Activated CD4-positive, alpha-beta T cell treated with anti-CD3 and anti-CD28 coated beads for 36 hours (primary cell): ENCODE measurements around the gene CDC42BPB. TPM values are rescaled to one million over a fixed set of nuclear protein-coding genes. Genes with fewer than 3 reads are reported as not detected.
"Not testable (repeated sequence)": the region's sequence is repeated elsewhere in the genome, so short reads cannot be mapped to it uniquely, and the experiment has no call there.

Source experiments
- ATAC-seq: fragments of 200-7000 bp; cut with Tn5 transposase; one replicate; pipeline ENCODE4 v1.10.0; 2021; ENCODE audit warnings: mild to moderate bottlenecking, moderate library complexity
- CTCF ChIA-PET: fragments of 350-600 bp; sonication (Branson Sonifier 250); formaldehyde crosslinking; loops from one replicate; lab custom pipeline; 2021; ENCODE audit warnings: antibody characterized with exemption; lab: Charles Lee
- POLR2A ChIA-PET: fragments of 350-600 bp; sonication (Branson Sonifier 250); formaldehyde crosslinking; loops from one replicate; lab custom pipeline; 2021; ENCODE audit warnings: antibody characterized with exemption, inconsistent platforms; lab: Charles Lee
- DNase-seq: peaks from one replicate; pipeline ENCODE4 v3.0.0-alpha.2; 2020
- H3K27ac Mint-ChIP-seq: one replicate; pipeline ENCODE4 v1.8.0; 2021; ENCODE audit warnings: mixed read lengths
- H3K27me3 Mint-ChIP-seq: one replicate; pipeline ENCODE4 v1.8.0; 2021; ENCODE audit warnings: mixed read lengths
- H3K36me3 Mint-ChIP-seq: one replicate; pipeline ENCODE4 v1.8.0; 2021; ENCODE audit warnings: low read depth, mixed read lengths
- H3K4me1 Mint-ChIP-seq: one replicate; pipeline ENCODE4 v1.8.0; 2021; ENCODE audit warnings: mixed read lengths
- H3K4me3 Mint-ChIP-seq: one replicate; pipeline ENCODE4 v1.8.0; 2021; ENCODE audit warnings: mild to moderate bottlenecking, moderate library complexity, mixed read lengths
- H3K9me3 Mint-ChIP-seq: one replicate; pipeline ENCODE4 v1.8.0; 2021; ENCODE audit warnings: low read depth, mixed read lengths
- intact Hi-C, 2 experiments: fragments of 100-400 bp; cut with DNase I in 1 of 2; cut with micrococcal nuclease in 1 of 2; formaldehyde crosslinking; loops; one replicate each; pipeline versions ENCODE4 v1.14.2 to v1.15.1; 2022 to 2024; cut with DNase I, micrococcal nuclease
- total RNA-seq, 2 experiments: library from RNA; stranded (reverse); gene quantifications; one replicate each; pipeline ENCODE4 v1.2.3, GENCODE V29; 2021

Gene CDC42BPB
- total RNA-seq, 2 experiments from 2014 or later, result 4.0 to 4.4 TPM

DNA sequence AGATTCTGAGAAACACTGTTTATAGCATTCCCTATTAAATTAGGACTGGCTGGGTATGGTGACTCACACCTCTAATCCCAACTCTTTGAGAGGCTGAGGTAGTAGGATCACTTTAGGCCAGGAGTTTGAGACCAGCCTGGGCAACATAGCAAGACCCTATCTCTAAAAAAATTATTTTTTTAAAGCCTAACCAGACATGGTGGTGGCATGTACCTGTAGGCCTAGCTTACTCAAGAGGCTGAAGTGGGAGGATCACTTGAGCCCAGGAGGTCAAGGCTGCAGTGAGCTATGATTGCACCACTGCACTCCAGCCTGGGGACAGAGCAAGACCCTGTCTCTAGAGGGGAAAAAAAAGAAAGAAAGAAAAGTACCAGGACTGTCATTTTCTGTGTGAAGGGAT, 160.6 kb downstream of the CDC42BPB start:
- H3K9me3 Mint-ChIP-seq, H3K4me3 Mint-ChIP-seq, ATAC-seq, intact Hi-C loops, H3K27ac Mint-ChIP-seq, DNase-seq, POLR2A ChIA-PET, H3K27me3 Mint-ChIP-seq: not testable (repeated sequence)
- Mint-ChIP-seq H3K4me1 (peaks cover 29% of the 10 kb centered on the region), H3K36me3 (peaks cover 51% of the 10 kb centered on the region)
- CTCF ChIA-PET, result interaction anchor here (0.6 kb wide), 1 partner anchor 36 kb away, joined by 3 read pairs; no protein-coding TSS in a partner anchor

DNA sequence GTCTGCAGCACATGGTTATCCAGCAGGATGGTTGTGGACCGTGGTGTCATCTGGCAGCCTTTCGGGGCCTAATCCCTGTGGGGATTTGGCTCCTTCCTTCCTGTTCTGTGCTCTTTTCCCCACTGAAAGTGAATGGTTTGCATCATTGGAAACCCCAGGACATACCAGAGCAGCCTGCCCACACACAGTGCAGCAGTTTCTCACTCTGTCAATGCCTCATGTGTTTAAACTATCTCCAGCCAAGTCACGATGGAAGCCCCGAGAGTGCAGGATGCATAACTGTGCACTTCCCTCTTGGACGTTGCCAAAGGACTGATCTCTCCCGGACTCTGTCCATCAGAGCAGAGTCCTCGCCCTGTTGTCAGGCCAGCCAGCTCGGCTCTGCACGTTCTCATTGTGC, 163.9 kb downstream of the CDC42BPB start:
- ChIA-PET CTCF (no interaction called here), POLR2A (no interaction called here)
- H3K4me1 Mint-ChIP-seq, result peaks cover 10% of the 10 kb centered on the region
- DNase-seq (no peak), ATAC-seq (no peak)
- intact Hi-C loops, result no loop called here
- H3K4me3 Mint-ChIP-seq, result no peak overlapping the region
- no peaks in the 10 kb centered on the region for H3K27me3 Mint-ChIP-seq
- H3K9me3 Mint-ChIP-seq, result no peaks in the 10 kb centered on the region
- H3K36me3 Mint-ChIP-seq, result peaks cover 54% of the 10 kb centered on the region
- H3K27ac Mint-ChIP-seq, result no peak overlapping the region

DNA sequence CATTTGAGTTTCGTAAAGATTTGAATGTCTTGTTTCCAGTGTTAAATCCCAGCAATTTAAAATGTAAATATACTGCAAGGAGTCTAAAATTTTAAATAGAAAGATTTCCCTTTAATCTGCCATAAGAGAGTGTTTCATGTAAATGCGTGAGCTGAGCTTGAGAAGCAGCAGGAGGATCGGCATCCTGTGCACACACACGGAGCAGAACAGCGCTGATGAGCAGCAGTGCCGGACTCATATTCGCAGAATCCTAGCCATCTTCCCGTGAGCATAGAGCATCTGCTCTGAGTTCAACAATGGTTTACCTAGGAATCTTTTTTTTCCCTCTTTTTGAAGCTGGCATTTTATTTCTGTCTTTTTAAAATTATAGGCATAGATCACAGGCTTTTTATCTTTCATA, 164.7 kb downstream of the CDC42BPB start:
- H3K36me3 Mint-ChIP-seq, result peaks cover 54% of the 10 kb centered on the region
- H3K4me3 Mint-ChIP-seq, result no peak overlapping the region
- H3K27me3 Mint-ChIP-seq, result no peaks in the 10 kb centered on the region
- H3K9me3 Mint-ChIP-seq, result no peaks in the 10 kb centered on the region
- ChIA-PET CTCF (interaction anchor here (0.6 kb wide), 1 partner anchor 14 kb away, joined by 3 read pairs; no protein-coding TSS in a partner anchor), POLR2A (no interaction called here)
- DNase-seq (no peak), ATAC-seq (no peak)
- peak overlapping the region; percentile 19 for H3K27ac Mint-ChIP-seq
- intact Hi-C loops, result no loop called here
- H3K4me1 Mint-ChIP-seq, result peaks cover 8% of the 10 kb centered on the region

DNA sequence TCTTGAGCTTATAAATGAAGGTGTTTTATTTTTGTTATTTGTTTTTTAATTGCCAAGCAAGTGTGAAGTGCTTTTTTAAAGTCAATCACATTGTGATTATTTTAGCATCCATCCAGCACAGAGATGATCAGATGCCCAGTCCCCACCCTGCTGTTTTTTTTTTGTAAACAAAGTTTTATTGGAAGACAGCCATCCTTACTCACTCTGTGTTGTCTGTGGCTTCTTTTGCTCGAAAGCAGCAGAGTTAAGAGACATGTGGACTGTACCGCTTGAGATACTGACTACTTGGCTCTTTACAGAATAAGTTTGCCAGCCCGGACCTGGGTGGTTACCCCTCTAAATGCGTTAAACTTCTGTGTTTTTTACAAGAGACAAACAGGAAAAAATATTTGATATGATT, 165.8 kb downstream of the CDC42BPB start:
- H3K27ac Mint-ChIP-seq, result no peak overlapping the region

DNA sequence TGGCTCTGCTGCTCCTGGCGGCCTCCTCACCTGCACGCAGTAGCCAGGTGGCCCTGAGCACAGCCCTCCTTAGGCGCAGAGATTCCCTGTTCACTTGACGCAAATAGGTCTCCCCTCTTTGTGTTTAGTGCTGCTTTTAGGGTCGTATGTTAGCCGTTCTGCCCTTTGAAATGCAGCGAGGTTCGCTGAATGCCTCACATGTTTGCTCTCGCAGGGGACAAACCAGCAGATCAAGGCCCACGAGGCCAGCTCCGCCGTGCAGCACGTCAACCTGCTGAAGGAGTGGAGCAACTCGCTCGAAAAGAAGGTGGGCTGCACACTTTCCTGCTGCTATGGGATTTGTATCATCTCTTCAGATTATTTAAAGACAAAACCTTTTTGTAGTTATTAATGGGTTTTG, 166.2 kb downstream of the CDC42BPB start:
- H3K27me3 Mint-ChIP-seq, result no peaks in the 10 kb centered on the region
- CTCF ChIA-PET, result no interaction called here

More for the DNA sequence above, 165.8 kb downstream of the CDC42BPB start:
- DNase-seq, result no peak
- ChIA-PET POLR2A (no interaction called here), CTCF (no interaction called here)
- Mint-ChIP-seq H3K27me3 (no peaks in the 10 kb centered on the region), H3K4me1 (peaks cover 8% of the 10 kb centered on the region), H3K9me3 (no peaks in the 10 kb centered on the region), H3K36me3 (peaks cover 56% of the 10 kb centered on the region), H3K4me3 (no peak overlapping the region)
- no peak for ATAC-seq
- intact Hi-C loops, result no loop called here

DNA sequence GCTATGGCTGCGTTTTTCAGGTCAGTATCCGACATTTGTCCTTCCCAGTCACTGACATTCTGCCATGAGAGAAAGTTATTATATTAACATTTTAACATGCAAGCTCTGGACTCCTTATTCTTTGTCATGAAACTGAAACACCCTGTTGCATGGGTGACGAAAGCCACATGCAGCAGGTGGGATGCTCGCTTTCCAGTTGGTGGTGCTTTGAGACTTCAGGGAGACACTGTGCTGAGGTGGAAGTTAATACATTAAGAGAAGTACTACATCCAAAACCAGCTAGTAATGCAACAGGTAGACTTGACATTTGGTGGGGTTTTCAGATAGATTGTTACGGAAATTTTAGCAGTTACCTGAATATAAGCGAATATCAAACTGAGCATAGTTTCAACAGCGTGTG, 167.7 kb downstream of the CDC42BPB start:
- intact Hi-C loops, result no loop called here
- DNase-seq, result no peak
- Mint-ChIP-seq H3K27ac (no peak overlapping the region), H3K4me1 (peaks cover 8% of the 10 kb centered on the region), H3K9me3 (no peaks in the 10 kb centered on the region), H3K36me3 (peaks cover 58% of the 10 kb centered on the region), H3K4me3 (no peak overlapping the region), H3K27me3 (no peaks in the 10 kb centered on the region)
- ChIA-PET POLR2A (no interaction called here), CTCF (no interaction called here)
- ATAC-seq, result no peak

More for the DNA sequence above, 166.2 kb downstream of the CDC42BPB start:
- Mint-ChIP-seq H3K9me3 (no peaks in the 10 kb centered on the region), H3K36me3 (peaks cover 56% of the 10 kb centered on the region), H3K4me1 (peaks cover 8% of the 10 kb centered on the region), H3K27ac (no peak overlapping the region), H3K4me3 (no peak overlapping the region)
- no peak for ATAC-seq
- DNase-seq, result no peak
- POLR2A ChIA-PET, result no interaction called here
- intact Hi-C loops, result no loop called here

DNA sequence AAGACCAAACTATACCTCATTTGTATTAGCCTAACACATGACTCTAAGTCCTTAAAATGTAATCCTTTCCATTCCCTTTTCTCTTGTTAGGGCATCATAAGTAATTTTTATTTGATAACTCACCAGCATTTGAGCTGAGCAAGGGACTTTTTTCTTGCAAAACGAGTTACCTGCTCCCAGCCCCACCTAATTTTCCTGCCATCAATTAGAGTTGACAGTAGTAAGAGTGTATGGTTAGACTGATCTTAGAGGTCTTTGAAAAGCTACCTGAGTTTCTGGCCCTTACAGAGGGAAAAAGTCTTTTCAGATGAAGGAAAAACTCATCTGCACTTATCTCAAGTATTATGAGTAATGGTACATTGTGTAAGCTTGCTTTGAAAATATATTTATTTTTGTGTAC, 168.6 kb downstream of the CDC42BPB start:
- ChIA-PET POLR2A (no interaction called here), CTCF (no interaction called here)
- Mint-ChIP-seq H3K36me3 (peaks cover 65% of the 10 kb centered on the region), H3K27me3 (no peaks in the 10 kb centered on the region), H3K27ac (no peak overlapping the region), H3K9me3 (no peaks in the 10 kb centered on the region), H3K4me3 (no peak overlapping the region), H3K4me1 (peaks cover 12% of the 10 kb centered on the region)
- DNase-seq, result no peak
- no peak for ATAC-seq
- intact Hi-C loops, result no loop called here

DNA sequence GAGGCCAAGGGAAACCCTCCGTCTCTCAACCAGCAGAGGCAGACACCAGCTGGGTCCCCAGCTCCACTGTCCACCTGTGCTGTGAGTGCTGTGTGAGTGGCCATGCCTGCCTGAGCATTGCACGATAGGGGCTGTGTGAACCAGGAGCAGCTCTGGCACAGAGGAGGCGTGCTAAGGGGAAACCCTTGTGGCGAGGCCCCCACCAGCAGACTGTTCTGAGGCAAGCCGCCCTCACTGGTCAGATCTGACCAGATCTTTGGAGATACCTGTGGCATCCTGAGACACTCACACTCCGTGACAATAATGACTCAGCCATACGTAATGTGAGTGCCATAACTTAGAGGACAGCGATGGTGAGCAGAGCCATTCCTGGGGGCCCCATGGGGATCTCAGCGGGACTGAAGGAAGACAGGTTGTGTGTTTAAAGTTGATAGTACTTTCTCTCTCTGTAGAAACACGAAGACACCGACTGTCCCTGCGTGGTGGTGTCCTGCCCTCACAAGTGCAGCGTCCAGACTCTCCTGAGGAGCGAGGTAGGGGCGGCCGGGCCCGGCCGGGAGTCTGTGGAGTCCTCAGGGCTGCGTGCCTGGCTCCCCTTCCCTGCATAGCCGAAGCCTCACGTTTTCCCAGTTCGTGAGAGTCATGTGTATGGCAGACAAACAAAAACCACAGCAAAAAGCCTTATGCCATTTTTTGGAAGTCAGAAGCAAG, 171.5 kb downstream of the CDC42BPB start:
- ATAC-seq (no peak), DNase-seq (no peak)
- intact Hi-C loops, result no loop called here
- POLR2A ChIA-PET, result no interaction called here
- CTCF ChIA-PET, result no interaction called here
- H3K36me3 Mint-ChIP-seq, result peaks cover 67% of the 10 kb centered on the region
- H3K4me1 Mint-ChIP-seq, result peaks cover 28% of the 10 kb centered on the region
- H3K9me3 Mint-ChIP-seq, result no peaks in the 10 kb centered on the region
- no peaks in the 10 kb centered on the region for H3K27me3 Mint-ChIP-seq
- H3K27ac Mint-ChIP-seq, result no peak overlapping the region
- H3K4me3 Mint-ChIP-seq, result no peak overlapping the region

DNA sequence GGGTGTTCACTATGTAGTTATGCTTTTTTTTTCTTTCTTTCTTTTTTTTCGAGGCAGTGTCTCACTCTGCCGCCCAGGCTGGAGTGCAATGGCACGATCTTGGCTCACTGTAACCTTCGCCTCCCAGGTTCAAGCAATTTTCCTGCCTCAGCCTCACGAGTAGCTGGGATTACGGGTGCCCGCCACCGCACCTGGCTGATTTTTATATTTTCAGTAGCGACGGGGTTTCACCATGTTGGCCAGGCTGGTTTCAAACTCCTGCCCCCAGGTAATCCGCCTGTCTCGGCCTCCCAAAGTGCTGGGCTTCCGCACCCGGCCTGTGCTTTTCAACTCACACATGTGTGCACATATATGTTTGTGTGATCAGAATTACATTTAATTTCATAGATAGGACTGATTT, 173.8 kb downstream of the CDC42BPB start:
- Mint-ChIP-seq H3K4me1 (peaks cover 28% of the 10 kb centered on the region), H3K9me3 (no peaks in the 10 kb centered on the region), H3K27ac (peak overlapping the region; percentile 58), H3K4me3 (no peak overlapping the region), H3K36me3 (peaks cover 72% of the 10 kb centered on the region), H3K27me3 (no peaks in the 10 kb centered on the region)
- no peak for DNase-seq
- ATAC-seq, result no peak
- intact Hi-C loops, result loop anchor here (1.0 to 2.0 kb wide), 4 partner anchors 61 to 109 kb away; no protein-coding TSS in a partner anchor
- ChIA-PET POLR2A (no interaction called here), CTCF (no interaction called here)

DNA sequence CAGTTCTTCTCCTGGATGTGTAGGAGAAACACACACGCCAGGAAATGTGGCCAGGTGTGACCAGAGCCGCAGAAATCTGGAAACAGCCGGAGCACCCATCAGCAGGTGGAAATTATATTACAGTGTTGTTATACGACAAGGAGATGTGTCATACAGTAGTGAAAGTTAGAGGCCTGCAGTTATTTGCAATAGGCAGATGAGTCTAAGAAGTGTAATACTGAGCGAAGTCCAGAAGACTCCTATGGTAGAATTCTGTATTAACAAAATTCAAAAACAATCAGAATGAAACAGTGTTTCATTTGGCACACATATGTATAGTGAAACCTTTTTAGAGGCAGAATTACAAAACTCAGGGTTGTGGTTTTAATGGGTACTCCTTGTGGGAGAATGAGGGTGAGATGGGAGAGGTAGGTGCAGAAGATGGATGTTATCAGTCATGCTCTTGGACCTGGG, 174.2 kb downstream of the CDC42BPB start:
- ATAC-seq (peak; percentile 94), DNase-seq (peak; percentile 60)
- intact Hi-C loops, result loop anchor here (1.0 to 2.0 kb wide), 4 partner anchors 61 to 108 kb away; no protein-coding TSS in a partner anchor
- Mint-ChIP-seq H3K36me3 (peaks cover 68% of the 10 kb centered on the region), H3K4me1 (peaks cover 28% of the 10 kb centered on the region), H3K27me3 (no peaks in the 10 kb centered on the region), H3K27ac (peak overlapping the region; percentile 72), H3K4me3 (no peak overlapping the region), H3K9me3 (no peaks in the 10 kb centered on the region)
- POLR2A ChIA-PET, result no interaction called here
- CTCF ChIA-PET, result no interaction called here
